OCI-LY7 (cell line): ENCODE results near the gene PRR15L. TPM values are rescaled to one million over a fixed set of nuclear protein-coding genes. Genes with fewer than 3 reads are reported as not detected.

ENCODE experiments used
- BruUV-seq: library from RNA; stranded (reverse); fragments of 400-500 nt; replicated peaks from 2 replicates; lab custom pipeline; 2021; lab: Mats Ljungman, UMichigan
- CTCF ChIA-PET: fragments of 300-600 bp; sonication (Branson Sonifier 250); formaldehyde crosslinking; loops from one replicate; lab custom pipeline; 2022; ENCODE audit warnings: antibody characterized with exemption; ENCODE audit not compliant: unreplicated experiment; lab: Charles Lee
- POLR2A ChIA-PET: fragments of 300-600 bp; sonication (Branson Sonifier 250); formaldehyde crosslinking; loops from one replicate; lab custom pipeline; 2022; ENCODE audit warnings: antibody characterized with exemption; lab: Charles Lee
- DNase-seq: peaks from one replicate; pipeline ENCODE4 v3.0.0-alpha.2; 2015; ENCODE audit warnings: low spot score
- H2AFZ ChIP-seq: fragments of 200-600 bp; sonication (generic), shearing (Covaris generic); 2 replicates; pipeline ENCODE4 v1.6.1; 2014; ENCODE audit warnings: mild to moderate bottlenecking, antibody characterized with exemption, low read length, moderate library complexity
- H3K27ac ChIP-seq: fragments of 200-600 bp; sonication (generic); 2 replicates; pipeline ENCODE4 v1.5.1; 2014; ENCODE audit warnings: mixed run types, low read depth, mild to moderate bottlenecking, moderate library complexity, low read length, inconsistent platforms; ENCODE audit not compliant: poor library complexity, severe bottlenecking
- H3K36me3 ChIP-seq: fragments of 200-600 bp; sonication (generic); 2 replicates; pipeline ENCODE4 v1.6.1; 2014; ENCODE audit warnings: mild to moderate bottlenecking, antibody characterized with exemption, low read length, moderate library complexity, mixed read lengths; ENCODE audit not compliant: insufficient read depth
- H3K4me1 ChIP-seq: fragments of 200-600 bp; sonication (generic); 2 replicates; pipeline ENCODE4 v1.5.1; 2014; ENCODE audit warnings: mild to moderate bottlenecking, low read length; ENCODE audit not compliant: insufficient read depth, poor library complexity, severe bottlenecking
- H3K4me2 ChIP-seq: fragments of 200-600 bp; sonication (generic); 2 replicates; pipeline ENCODE4 v1.6.1; 2014; ENCODE audit warnings: mild to moderate bottlenecking, low read length
- H3K4me3 ChIP-seq: fragments of 200-600 bp; sonication (generic); 2 replicates; pipeline ENCODE4 v1.5.1; 2014; ENCODE audit warnings: mild to moderate bottlenecking, low read depth, low read length; ENCODE audit not compliant: poor library complexity, severe bottlenecking
- H3K79me2 ChIP-seq: fragments of 200-600 bp; sonication (generic); 2 replicates; pipeline ENCODE4 v1.6.1; 2016; ENCODE audit warnings: low read depth, mild to moderate bottlenecking, low read length, moderate library complexity, mixed read lengths; ENCODE audit not compliant: insufficient read depth
- H3K9me2 ChIP-seq: fragments of 200-600 bp; sonication (generic); 2 replicates; pipeline ENCODE4 v1.6.1; 2016; ENCODE audit warnings: mild to moderate bottlenecking, low read length, mixed read lengths; ENCODE audit not compliant: insufficient read depth
- H3K9me3 ChIP-seq: fragments of 200-600 bp; sonication (generic); 2 replicates; pipeline ENCODE4 v1.6.1; 2014; ENCODE audit warnings: mild to moderate bottlenecking, mixed run types, low read length, mixed read lengths
- H4K20me1 ChIP-seq: fragments of 200-600 bp; sonication (generic); 2 replicates; pipeline ENCODE4 v1.6.1; 2014; ENCODE audit warnings: mild to moderate bottlenecking, antibody characterized with exemption, low read length, moderate library complexity, mixed read lengths; ENCODE audit not compliant: insufficient read depth
- EZH2phosphoT487 ChIP-seq: fragments of 200-600 bp; sonication (generic); IDR thresholded peaks from 2 replicates; pipeline ENCODE4 v1.6.1; 2018; ENCODE audit warnings: low read depth, borderline replicate concordance, mild to moderate bottlenecking, mixed run types, antibody characterized with exemption, low read length, moderate library complexity, mixed read lengths
- intact Hi-C: fragments of 100-400 bp; cut with micrococcal nuclease; formaldehyde crosslinking; loops from one replicate; pipeline ENCODE4 v1.10.0; 2022; ENCODE audit not compliant: unreplicated experiment
- total RNA-seq, 2 experiments: library from RNA; depleted of rRNA in 1 of 2; stranded (reverse); fragments of >200 nt in 1 of 2; shearing (Covaris generic) in 1 of 2; gene quantifications; 2 replicates each; pipeline ENCODE4 v1.2.3, GENCODE V29; 2014 to 2022
- TF ChIP-seq, protein P1 (sequence below): fragments of 200-600 bp; sonication (generic); conservative IDR thresholded peaks from 2 replicates; pipeline ENCODE4 v1.5.1; 2014; ENCODE audit warnings: mild to moderate bottlenecking, antibody characterized with exemption, low read length, moderate library complexity, mixed read lengths

PRR15L gene
- total RNA-seq, 2 experiments from 2014 or later = not detected

GRCh38 chr17:47968836-47969235, 11.2 kb upstream of the PRR15L start:
- no TSS peak for BruUV-seq
- peaks cover 20% of the 10 kb centered on the region for H3K4me1 ChIP-seq
- H3K9me3 ChIP-seq = no peaks in the 10 kb centered on the region
- H3K4me3 ChIP-seq = no peak overlapping the region
- no peaks in the 10 kb centered on the region for H3K9me2 ChIP-seq
- TF ChIP-seq EZH2phosphoT487 = no peak
- TF ChIP-seq, protein P1, sequence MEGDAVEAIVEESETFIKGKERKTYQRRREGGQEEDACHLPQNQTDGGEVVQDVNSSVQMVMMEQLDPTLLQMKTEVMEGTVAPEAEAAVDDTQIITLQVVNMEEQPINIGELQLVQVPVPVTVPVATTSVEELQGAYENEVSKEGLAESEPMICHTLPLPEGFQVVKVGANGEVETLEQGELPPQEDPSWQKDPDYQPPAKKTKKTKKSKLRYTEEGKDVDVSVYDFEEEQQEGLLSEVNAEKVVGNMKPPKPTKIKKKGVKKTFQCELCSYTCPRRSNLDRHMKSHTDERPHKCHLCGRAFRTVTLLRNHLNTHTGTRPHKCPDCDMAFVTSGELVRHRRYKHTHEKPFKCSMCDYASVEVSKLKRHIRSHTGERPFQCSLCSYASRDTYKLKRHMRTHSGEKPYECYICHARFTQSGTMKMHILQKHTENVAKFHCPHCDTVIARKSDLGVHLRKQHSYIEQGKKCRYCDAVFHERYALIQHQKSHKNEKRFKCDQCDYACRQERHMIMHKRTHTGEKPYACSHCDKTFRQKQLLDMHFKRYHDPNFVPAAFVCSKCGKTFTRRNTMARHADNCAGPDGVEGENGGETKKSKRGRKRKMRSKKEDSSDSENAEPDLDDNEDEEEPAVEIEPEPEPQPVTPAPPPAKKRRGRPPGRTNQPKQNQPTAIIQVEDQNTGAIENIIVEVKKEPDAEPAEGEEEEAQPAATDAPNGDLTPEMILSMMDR = no peak
- H3K27ac ChIP-seq = no peak overlapping the region
- ChIA-PET CTCF (interaction anchor here (1.0 kb wide), 1 partner anchor 13 kb away, joined by 3 read pairs; no protein-coding TSS in a partner anchor), POLR2A (interaction anchor here (0.6 kb wide), 1 partner anchor 11 kb away, joined by 4 read pairs; the partner anchor contains the start of gene PRR15L)
- peaks cover 18% of the 10 kb centered on the region; the same call in 1 of the 2 replicates for H3K79me2 ChIP-seq
- no peak overlapping the region for H2AFZ ChIP-seq
- H3K4me2 ChIP-seq = no peak overlapping the region
- no peaks in the 10 kb centered on the region for H4K20me1 ChIP-seq
- no peak for DNase-seq
- peaks cover 15% of the 10 kb centered on the region for H3K36me3 ChIP-seq
- intact Hi-C loops = no loop called here

GRCh38 chr17:47967607-47968252, 10.0 kb upstream of the PRR15L start:
- Histone ChIP-seq H3K4me3 (no peak overlapping the region), H3K27ac (no peak overlapping the region), H3K79me2 (peaks cover 15% of the 10 kb centered on the region; the same call in 1 of the 2 replicates), H4K20me1 (no peaks in the 10 kb centered on the region), H2AFZ (no peak overlapping the region), H3K4me1 (peaks cover 17% of the 10 kb centered on the region), H3K36me3 (peaks cover 4% of the 10 kb centered on the region; the same call in 1 of the 2 replicates), H3K9me3 (no peaks in the 10 kb centered on the region), H3K9me2 (no peaks in the 10 kb centered on the region), H3K4me2 (no peak overlapping the region)
- ChIA-PET CTCF (no interaction called here), POLR2A (no interaction called here)
- no TSS peak for BruUV-seq
- intact Hi-C loops = no loop called here
- TF ChIP-seq EZH2phosphoT487 = no peak
- TF ChIP-seq, protein P1 = no peak
- no peak for DNase-seq

DNA sequence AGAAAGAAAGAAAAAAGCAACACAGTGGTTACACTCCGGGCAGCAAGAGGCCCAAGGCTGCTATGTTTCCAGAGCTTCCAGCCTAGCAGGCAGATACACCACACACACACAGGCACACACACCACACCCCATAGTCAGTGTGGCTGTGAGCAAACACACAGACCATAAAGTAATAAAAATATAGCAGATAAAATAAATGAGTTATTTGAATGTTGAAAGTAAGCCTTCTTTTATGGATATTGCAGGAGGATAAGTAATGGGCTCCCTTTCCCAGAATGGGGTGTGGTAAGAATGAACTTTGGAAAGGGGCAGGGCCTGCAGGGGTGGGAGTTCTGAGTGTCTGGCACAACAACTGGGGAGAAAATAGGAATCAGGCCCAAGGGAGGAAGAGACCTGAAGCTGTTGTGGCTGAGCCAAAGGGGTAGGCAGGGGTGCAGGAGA, 8.4 kb upstream of the PRR15L start:
- intact Hi-C loops = no loop called here
- DNase-seq = no peak
- POLR2A ChIA-PET = no interaction called here

More for the DNA sequence above, 8.4 kb upstream of the PRR15L start:
- H3K36me3 ChIP-seq = no peaks in the 10 kb centered on the region
- H3K9me2 ChIP-seq = no peaks in the 10 kb centered on the region
- H3K79me2 ChIP-seq = no peaks in the 10 kb centered on the region
- peaks cover 6% of the 10 kb centered on the region for H3K4me1 ChIP-seq
- BruUV-seq = no TSS peak
- H3K27ac ChIP-seq = no peak overlapping the region
- no peaks in the 10 kb centered on the region for H4K20me1 ChIP-seq
- no peak overlapping the region for H2AFZ ChIP-seq
- H3K4me3 ChIP-seq = no peak overlapping the region
- TF ChIP-seq EZH2phosphoT487 = no peak
- TF ChIP-seq, protein P1 = no peak
- H3K9me3 ChIP-seq = no peaks in the 10 kb centered on the region
- CTCF ChIA-PET = no interaction called here
- no peak overlapping the region for H3K4me2 ChIP-seq
